ENCODE measurements around the gene NUDT16L1. TPM values are rescaled to one million over a fixed set of nuclear protein-coding genes. Genes with fewer than 3 reads are reported as not detected.

The NUDT16L1 gene
- total and polyA plus RNA-seq, 4 donors: 30.6 to 61.8 (median 50.3) TPM

GRCh38 chr16:4681471-4682083 lies 11.8 kb upstream of the NUDT16L1 start:
- Histone ChIP-seq H3K27ac (ENCODE audit: low read depth, low read length) (no peak overlapping the region), H3K4me3 (ENCODE audit: low read depth, low read length) (no peak overlapping the region), H3K27me3 (ENCODE audit: control insufficient read depth, insufficient read depth, low read length) (no peaks in the 10 kb centered on the region), H3K36me3 (ENCODE audit: control insufficient read depth, insufficient read depth, low read length) (peaks cover 100% of the 10 kb centered on the region), H3K9me3 (ENCODE audit: control insufficient read depth, insufficient read depth, low read length) (no peaks in the 10 kb centered on the region), H3K4me1 (ENCODE audit: control insufficient read depth, insufficient read depth, low read length) (peaks cover 12% of the 10 kb centered on the region)
- no peak for DNase-seq (ENCODE audit: low read depth in 4 of 6, low spot score in 6 of 6)
- 86% methylated on average over 39 of the region's 39 CpGs for WGBS (ENCODE audit: insufficient coverage)

- Histone ChIP-seq H3K9me3 (ENCODE audit: control insufficient read depth, insufficient read depth, low read length) (no peaks in the 10 kb centered on the region), H3K4me1 (ENCODE audit: control insufficient read depth, insufficient read depth, low read length) (peaks cover 9% of the 10 kb centered on the region), H3K4me3 (ENCODE audit: low read depth, low read length) (no peak overlapping the region), H3K27ac (ENCODE audit: low read depth, low read length) (no peak overlapping the region), H3K36me3 (ENCODE audit: control insufficient read depth, insufficient read depth, low read length) (peaks cover 100% of the 10 kb centered on the region), H3K27me3 (ENCODE audit: control insufficient read depth, insufficient read depth, low read length) (no peaks in the 10 kb centered on the region)
- no peak for DNase-seq (ENCODE audit: low read depth in 4 of 6, low spot score in 6 of 6)
- 69% methylated on average over 26 of the region's 26 CpGs for WGBS (ENCODE audit: insufficient coverage)
Measured at GRCh38 chr16:4682084-4682591, 11.2 kb upstream of the NUDT16L1 start.

- Histone ChIP-seq H3K27me3 (ENCODE audit: control insufficient read depth, insufficient read depth, low read length) (no peaks in the 10 kb centered on the region), H3K36me3 (ENCODE audit: control insufficient read depth, insufficient read depth, low read length) (peaks cover 100% of the 10 kb centered on the region), H3K4me1 (ENCODE audit: control insufficient read depth, insufficient read depth, low read length) (peaks cover 9% of the 10 kb centered on the region), H3K9me3 (ENCODE audit: control insufficient read depth, insufficient read depth, low read length) (no peaks in the 10 kb centered on the region), H3K4me3 (ENCODE audit: low read depth, low read length) (no peak overlapping the region), H3K27ac (ENCODE audit: low read depth, low read length) (no peak overlapping the region)
- DNase-seq (ENCODE audit: low read depth in 4 of 6, low spot score in 6 of 6): no peak
- 64% methylated on average over 32 of the region's 36 CpGs for WGBS (ENCODE audit: insufficient coverage)
Measured at GRCh38 chr16:4682616-4683254, 10.6 kb upstream of the NUDT16L1 start.

- Histone ChIP-seq H3K27me3 (ENCODE audit: control insufficient read depth, insufficient read depth, low read length) (no peaks in the 10 kb centered on the region), H3K9me3 (ENCODE audit: control insufficient read depth, insufficient read depth, low read length) (no peaks in the 10 kb centered on the region), H3K27ac (ENCODE audit: low read depth, low read length) (no peak overlapping the region), H3K4me3 (ENCODE audit: low read depth, low read length) (no peak overlapping the region), H3K36me3 (ENCODE audit: control insufficient read depth, insufficient read depth, low read length) (peaks cover 100% of the 10 kb centered on the region), H3K4me1 (ENCODE audit: control insufficient read depth, insufficient read depth, low read length) (peaks cover 6% of the 10 kb centered on the region)
- no peak for DNase-seq (ENCODE audit: low read depth in 4 of 6, low spot score in 6 of 6)
- WGBS (ENCODE audit: insufficient coverage): 86% methylated on average over 14 of the region's 17 CpGs
Measured at GRCh38 chr16:4683255-4684057, 9.9 kb upstream of the NUDT16L1 start.

- H3K4me1 ChIP-seq (ENCODE audit: control insufficient read depth, insufficient read depth, low read length): peaks cover 6% of the 10 kb centered on the region
- H3K36me3 ChIP-seq (ENCODE audit: control insufficient read depth, insufficient read depth, low read length): peaks cover 100% of the 10 kb centered on the region
Measured at GRCh38 chr16:4684058-4684715, 9.2 kb upstream of the NUDT16L1 start.

GRCh38 chr16:4684763-4685162 lies 8.6 kb upstream of the NUDT16L1 start:
- Histone ChIP-seq H3K27ac (ENCODE audit: low read depth, low read length) (no peak overlapping the region), H3K4me1 (ENCODE audit: control insufficient read depth, insufficient read depth, low read length) (peaks cover 6% of the 10 kb centered on the region), H3K36me3 (ENCODE audit: control insufficient read depth, insufficient read depth, low read length) (peaks cover 100% of the 10 kb centered on the region), H3K27me3 (ENCODE audit: control insufficient read depth, insufficient read depth, low read length) (no peaks in the 10 kb centered on the region), H3K4me3 (ENCODE audit: low read depth, low read length) (no peak overlapping the region), H3K9me3 (ENCODE audit: control insufficient read depth, insufficient read depth, low read length) (no peaks in the 10 kb centered on the region)
- 95% methylated on average over 13 of the region's 13 CpGs for whole genome bisulfite sequencing (ENCODE audit: insufficient coverage)
- no peak for DNase-seq (ENCODE audit: low read depth in 4 of 6, low spot score in 6 of 6)

More at GRCh38 chr16:4684058-4684715, 9.2 kb upstream of the NUDT16L1 start:
- H3K27me3 ChIP-seq (ENCODE audit: control insufficient read depth, insufficient read depth, low read length): no peaks in the 10 kb centered on the region
- no peak overlapping the region for H3K27ac ChIP-seq (ENCODE audit: low read depth, low read length)
- WGBS (ENCODE audit: insufficient coverage): 94% methylated on average over 21 of the region's 23 CpGs
- no peak for DNase-seq (ENCODE audit: low read depth in 4 of 6, low spot score in 6 of 6)
- H3K4me3 ChIP-seq (ENCODE audit: low read depth, low read length): no peak overlapping the region
- H3K9me3 ChIP-seq (ENCODE audit: control insufficient read depth, insufficient read depth, low read length): no peaks in the 10 kb centered on the region

GRCh38 chr16:4685292-4685691 lies 8.1 kb upstream of the NUDT16L1 start:
- H3K27ac ChIP-seq (ENCODE audit: low read depth, low read length): no peak overlapping the region
- H3K36me3 ChIP-seq (ENCODE audit: control insufficient read depth, insufficient read depth, low read length): peaks cover 100% of the 10 kb centered on the region

GRCh38 chr16:4685776-4686496 lies 7.4 kb upstream of the NUDT16L1 start:
- 95% methylated on average over 36 of the region's 38 CpGs for WGBS (ENCODE audit: insufficient coverage)
- H3K27ac ChIP-seq (ENCODE audit: low read depth, low read length): no peak overlapping the region
- H3K4me1 ChIP-seq (ENCODE audit: control insufficient read depth, insufficient read depth, low read length): peaks cover 6% of the 10 kb centered on the region

More at GRCh38 chr16:4685292-4685691, 8.1 kb upstream of the NUDT16L1 start:
- Histone ChIP-seq H3K4me1 (ENCODE audit: control insufficient read depth, insufficient read depth, low read length) (peaks cover 6% of the 10 kb centered on the region), H3K9me3 (ENCODE audit: control insufficient read depth, insufficient read depth, low read length) (no peaks in the 10 kb centered on the region), H3K27me3 (ENCODE audit: control insufficient read depth, insufficient read depth, low read length) (no peaks in the 10 kb centered on the region), H3K4me3 (ENCODE audit: low read depth, low read length) (no peak overlapping the region)
- no peak for DNase-seq (ENCODE audit: low read depth in 4 of 6, low spot score in 6 of 6)
- 84% methylated on average over 13 of the region's 13 CpGs for WGBS (ENCODE audit: insufficient coverage)

More at GRCh38 chr16:4685776-4686496, 7.4 kb upstream of the NUDT16L1 start:
- H3K36me3 ChIP-seq (ENCODE audit: control insufficient read depth, insufficient read depth, low read length): peaks cover 99% of the 10 kb centered on the region
- no peak for DNase-seq (ENCODE audit: low read depth in 4 of 6, low spot score in 6 of 6)
- no peaks in the 10 kb centered on the region for H3K9me3 ChIP-seq (ENCODE audit: control insufficient read depth, insufficient read depth, low read length)
- no peaks in the 10 kb centered on the region for H3K27me3 ChIP-seq (ENCODE audit: control insufficient read depth, insufficient read depth, low read length)
- H3K4me3 ChIP-seq (ENCODE audit: low read depth, low read length): no peak overlapping the region
